GM12874 (cell line): ENCODE results near the gene HCN2.

Source experiments
- TF ChIP-seq, protein P1 (sequence below): IDR thresholded peaks from 2 replicates; pipeline ENCODE4 v1.5.1; 2011; ENCODE audit warnings: low read depth, mild to moderate bottlenecking, control low read depth, low read length, moderate library complexity; ENCODE audit not compliant: insufficient read depth

Gene HCN2

DNA sequence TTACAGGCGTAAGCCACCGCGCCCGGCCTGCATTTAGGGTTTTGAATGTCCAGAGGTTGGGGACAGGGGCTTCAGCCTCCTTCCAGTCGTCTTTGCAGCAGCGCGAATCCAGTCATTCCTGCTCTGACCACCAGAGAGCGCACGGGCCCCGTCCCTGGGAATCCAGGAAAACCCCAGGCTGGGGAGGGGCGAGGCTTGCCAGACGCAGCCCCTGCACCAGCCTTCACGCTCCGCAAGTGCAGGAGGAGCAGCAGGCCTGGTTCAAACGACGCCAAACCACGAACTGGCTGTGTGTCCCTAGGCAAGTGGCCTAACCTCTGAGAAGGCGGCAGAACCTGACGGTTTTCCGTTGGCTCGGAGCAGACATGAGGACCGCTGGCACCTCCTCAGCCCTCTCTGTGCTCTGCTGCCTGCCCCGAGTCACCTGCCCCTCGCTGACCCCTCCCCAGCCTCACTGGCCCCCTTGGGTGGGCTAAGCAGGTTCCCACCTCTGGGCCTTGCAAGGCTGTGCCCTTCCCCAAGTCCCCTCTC is 75.3 kb downstream of the HCN2 start:
- TF ChIP-seq, protein P1, sequence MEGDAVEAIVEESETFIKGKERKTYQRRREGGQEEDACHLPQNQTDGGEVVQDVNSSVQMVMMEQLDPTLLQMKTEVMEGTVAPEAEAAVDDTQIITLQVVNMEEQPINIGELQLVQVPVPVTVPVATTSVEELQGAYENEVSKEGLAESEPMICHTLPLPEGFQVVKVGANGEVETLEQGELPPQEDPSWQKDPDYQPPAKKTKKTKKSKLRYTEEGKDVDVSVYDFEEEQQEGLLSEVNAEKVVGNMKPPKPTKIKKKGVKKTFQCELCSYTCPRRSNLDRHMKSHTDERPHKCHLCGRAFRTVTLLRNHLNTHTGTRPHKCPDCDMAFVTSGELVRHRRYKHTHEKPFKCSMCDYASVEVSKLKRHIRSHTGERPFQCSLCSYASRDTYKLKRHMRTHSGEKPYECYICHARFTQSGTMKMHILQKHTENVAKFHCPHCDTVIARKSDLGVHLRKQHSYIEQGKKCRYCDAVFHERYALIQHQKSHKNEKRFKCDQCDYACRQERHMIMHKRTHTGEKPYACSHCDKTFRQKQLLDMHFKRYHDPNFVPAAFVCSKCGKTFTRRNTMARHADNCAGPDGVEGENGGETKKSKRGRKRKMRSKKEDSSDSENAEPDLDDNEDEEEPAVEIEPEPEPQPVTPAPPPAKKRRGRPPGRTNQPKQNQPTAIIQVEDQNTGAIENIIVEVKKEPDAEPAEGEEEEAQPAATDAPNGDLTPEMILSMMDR, result peak; percentile 92
